ENCODE measurements around the gene PLEKHA6.

GRCh38 chr1:204172404-204173029, 187.2 kb downstream of the PLEKHA6 start:
- TF ChIP-seq ZFX (IDR thresholded peaks at IDR 0.05) (no peak), CTCF (conservative IDR thresholded peaks at IDR 0.05) (no peak)
